Motor neuron (in vitro differentiated cells): ENCODE measurements around the gene SLC25A42. TPM values are rescaled to one million over a fixed set of nuclear protein-coding genes. Genes with fewer than 3 reads are reported as not detected.

Experiments used
- ATAC-seq, 8 experiments: fragments of 200-7000 bp; cut with Tn5 transposase; replicated peaks in 6 of 8; 2 replicates each; pipeline ENCODE4 v1.8.0; 2021; ENCODE audit warnings: mild to moderate bottlenecking in 8 of 8, moderate library complexity in 8 of 8
- H3K27ac ChIP-seq, 2 donors: fragments of 250-450 bp; sonication (Bioruptor Pico); 2 replicates each; pipeline ENCODE4 v1.9.0; 2021; ENCODE audit warnings: antibody characterized with exemption in 2 of 2, mild to moderate bottlenecking in 2 of 2, moderate library complexity in 1 of 2
- H3K4me1 ChIP-seq, 2 donors: fragments of 250-450 bp; sonication (Bioruptor Pico); replicated peaks in 1 of 2; 2 replicates each; pipeline ENCODE4 v1.6.1; 2021; ENCODE audit warnings: antibody characterized with exemption in 2 of 2, mild to moderate bottlenecking in 2 of 2, moderate library complexity in 1 of 2
- H3K4me3 ChIP-seq, 5 donors: fragments of 250-450 bp; sonication (Bioruptor Pico); 2 replicates each; pipeline ENCODE4 v1.9.0; 2021; ENCODE audit warnings: antibody characterized with exemption in 5 of 5, mild to moderate bottlenecking in 5 of 5, moderate library complexity in 4 of 5
- WGBS, 10 experiments: fragments of 450-650 bp; shearing (Covaris generic); methylation state at CpG; one replicate each; pipeline ENCODE4 v1.0.0; 2022; 5-methylcytosine and 5-hydroxymethylcytosine counted together
- in situ Hi-C, 9 experiments: fragments of 400-800 bp; cut with MboI; loops; one replicate each; pipeline ENCODE4 v1.15.0; 2021; ENCODE audit warnings: low sequenced_read_pairs in 9 of 9, low pct_unique_long_range_greater_than_20kb in 2 of 9; ENCODE audit not compliant: unreplicated experiment in 9 of 9
- total RNA-seq, 8 experiments: library from RNA; unstranded; fragments of 300-600 nt; gene quantifications; 2 replicates each; pipeline versions ENCODE4 v1.2.3 to v1.2.4, GENCODE V29; 2022

Gene SLC25A42
- total RNA-seq, 8 experiments from 2014 or later: 3.8 to 15.6 (median 7.9) TPM

DNA sequence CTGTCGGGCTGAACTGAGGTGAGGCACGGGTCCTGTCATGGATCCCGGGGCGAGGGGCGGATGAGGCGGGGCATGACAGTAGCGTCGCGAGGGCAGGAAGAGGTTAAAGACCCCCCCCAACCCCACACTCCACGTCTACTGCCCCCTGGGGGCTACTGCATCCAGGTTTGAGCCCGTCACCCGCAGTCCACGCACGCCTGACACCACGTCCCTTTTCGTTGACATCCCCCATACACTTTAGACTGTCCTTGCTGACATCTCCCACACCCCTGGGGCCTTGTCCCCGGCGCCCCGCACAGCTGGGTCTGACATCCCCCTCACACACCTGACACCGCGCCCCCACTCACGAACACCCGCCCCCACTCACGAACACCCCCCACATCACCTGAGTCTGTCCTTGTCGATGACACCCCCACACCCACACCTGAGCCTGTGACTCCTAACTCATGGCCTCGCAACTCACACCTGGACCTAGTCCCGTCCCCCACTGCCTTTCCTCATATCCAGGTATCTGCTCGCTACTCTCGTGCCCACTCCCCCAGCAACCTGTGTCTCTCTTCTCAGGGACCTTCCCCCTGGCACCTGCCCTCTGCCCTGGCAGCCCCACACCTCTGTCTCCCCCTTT lies 416 bp downstream of the SLC25A42 start:
- in situ Hi-C loops: no loop called here

DNA sequence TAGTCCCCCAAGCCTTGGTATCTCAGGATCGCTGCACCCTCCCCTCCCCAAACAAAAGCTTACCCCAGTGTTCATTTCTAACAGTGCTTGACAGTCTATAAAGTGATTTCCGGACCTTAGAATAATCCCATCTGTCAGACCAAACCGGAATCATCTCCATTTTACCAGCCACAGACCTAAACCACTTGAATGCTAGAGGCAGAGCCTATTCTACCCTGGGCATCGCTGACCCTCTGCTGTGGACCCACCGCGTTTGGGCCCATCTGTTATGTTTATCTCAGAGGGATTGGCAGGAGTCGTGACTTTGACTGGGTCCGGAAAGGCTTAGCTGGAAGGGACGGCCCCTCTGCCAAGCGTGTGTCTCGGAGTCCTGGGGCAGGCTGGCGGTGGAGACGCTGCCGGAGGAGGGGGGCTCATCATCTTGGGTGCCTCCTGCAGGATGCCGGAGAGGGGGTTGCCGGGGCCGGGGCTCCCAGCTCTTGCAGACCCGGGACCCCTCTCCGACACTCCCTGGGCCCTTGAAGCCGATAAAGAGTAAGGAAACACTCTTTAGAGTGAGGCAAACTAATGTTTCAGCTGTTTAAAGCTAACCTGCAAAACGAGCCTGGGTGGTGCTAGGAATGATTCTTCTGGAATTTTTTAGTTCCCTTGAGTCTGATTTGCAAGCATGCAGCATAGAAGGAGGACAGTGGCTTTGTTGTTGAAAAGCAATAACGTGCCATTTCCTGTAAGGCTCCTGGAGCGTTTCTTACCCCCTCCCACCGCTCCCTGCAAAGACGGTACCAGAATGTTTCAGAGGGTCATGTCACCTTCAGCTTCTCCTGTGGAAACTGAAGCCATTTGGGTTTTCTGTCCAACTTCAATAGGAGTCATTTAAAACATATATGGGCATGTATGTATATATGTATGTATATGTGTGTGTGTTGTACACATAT lies 1.3 kb downstream of the SLC25A42 start:
- H3K27ac ChIP-seq: peak overlapping the region; percentile 81 to 82
- peaks cover 9 to 14% of the 10 kb centered on the region in 2 donors for H3K4me1 ChIP-seq
- 0 to 33% (median 0%) methylated on average over 1 to 7 of the region's 25 CpGs; no CpG with 5 or more reads in 5 of the 10 experiments for WGBS, 10 experiments
- no peak for ATAC-seq
- H3K4me3 ChIP-seq: peak overlapping the region; percentile 62 to 88 (median 75)
- in situ Hi-C loops: no loop called here

More for the DNA sequence above, 416 bp downstream of the SLC25A42 start:
- WGBS, 10 experiments: 18% methylated on average over 3 of the region's 29 CpGs; no CpG with 5 or more reads in 9 of the 10 experiments
- H3K27ac ChIP-seq: peak overlapping the region; percentile 81 to 82
- peaks cover 9 to 14% of the 10 kb centered on the region in 2 donors for H3K4me1 ChIP-seq
- H3K4me3 ChIP-seq: peak overlapping the region; percentile 62 to 88 (median 75)
- peak in 5 of 8 experiments; percentile 23 to 39 (median 32) for ATAC-seq

DNA sequence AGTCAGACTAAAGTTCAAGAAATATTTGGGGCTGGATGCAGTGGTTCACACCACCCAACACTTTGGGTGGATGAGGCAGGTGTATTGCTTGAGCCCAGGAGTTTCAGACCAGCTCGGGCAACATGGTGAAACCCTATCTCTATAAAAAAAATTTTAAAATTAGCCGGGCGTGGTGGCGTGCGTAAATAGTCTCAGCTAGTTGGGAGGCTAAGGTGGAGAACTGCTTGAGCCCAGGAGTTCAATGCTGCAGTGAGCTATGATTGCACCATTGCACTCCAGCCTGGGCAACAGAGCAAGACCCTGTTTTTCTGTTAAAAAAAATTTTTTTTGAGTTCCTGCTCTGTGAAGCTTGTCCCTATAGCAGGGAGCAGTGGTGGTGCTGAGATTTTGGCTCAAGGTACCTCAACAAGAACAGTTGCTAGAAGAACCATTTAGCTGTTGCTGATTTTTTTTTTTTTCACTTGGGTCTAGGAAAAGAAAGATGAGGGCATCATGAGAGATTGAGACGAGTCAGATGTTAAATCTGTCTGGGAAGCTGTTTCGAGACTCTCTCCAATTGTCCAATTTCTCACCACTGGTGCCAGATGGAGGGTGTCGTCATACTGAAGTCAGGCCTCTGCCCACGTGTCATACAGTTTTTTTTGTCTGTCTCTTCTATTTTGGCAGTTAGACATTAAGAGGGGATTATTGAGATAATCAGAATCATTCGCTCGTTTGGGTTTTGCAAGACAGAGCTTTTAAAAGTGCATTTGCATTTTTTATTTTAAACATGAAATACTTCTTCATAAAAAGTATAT lies 3.7 kb downstream of the SLC25A42 start:
- in situ Hi-C loops: no loop called here
- Histone ChIP-seq H3K4me3 (no peak overlapping the region), H3K27ac (no peak overlapping the region), H3K4me1 (peaks cover 9% of the 10 kb centered on the region in 2 donors)
- ATAC-seq: no peak
- WGBS, 10 experiments: 34 to 100% (median 83%) methylated on average over 1 to 11 of the region's 11 CpGs; no CpG with 5 or more reads in 2 of the 10 experiments

DNA sequence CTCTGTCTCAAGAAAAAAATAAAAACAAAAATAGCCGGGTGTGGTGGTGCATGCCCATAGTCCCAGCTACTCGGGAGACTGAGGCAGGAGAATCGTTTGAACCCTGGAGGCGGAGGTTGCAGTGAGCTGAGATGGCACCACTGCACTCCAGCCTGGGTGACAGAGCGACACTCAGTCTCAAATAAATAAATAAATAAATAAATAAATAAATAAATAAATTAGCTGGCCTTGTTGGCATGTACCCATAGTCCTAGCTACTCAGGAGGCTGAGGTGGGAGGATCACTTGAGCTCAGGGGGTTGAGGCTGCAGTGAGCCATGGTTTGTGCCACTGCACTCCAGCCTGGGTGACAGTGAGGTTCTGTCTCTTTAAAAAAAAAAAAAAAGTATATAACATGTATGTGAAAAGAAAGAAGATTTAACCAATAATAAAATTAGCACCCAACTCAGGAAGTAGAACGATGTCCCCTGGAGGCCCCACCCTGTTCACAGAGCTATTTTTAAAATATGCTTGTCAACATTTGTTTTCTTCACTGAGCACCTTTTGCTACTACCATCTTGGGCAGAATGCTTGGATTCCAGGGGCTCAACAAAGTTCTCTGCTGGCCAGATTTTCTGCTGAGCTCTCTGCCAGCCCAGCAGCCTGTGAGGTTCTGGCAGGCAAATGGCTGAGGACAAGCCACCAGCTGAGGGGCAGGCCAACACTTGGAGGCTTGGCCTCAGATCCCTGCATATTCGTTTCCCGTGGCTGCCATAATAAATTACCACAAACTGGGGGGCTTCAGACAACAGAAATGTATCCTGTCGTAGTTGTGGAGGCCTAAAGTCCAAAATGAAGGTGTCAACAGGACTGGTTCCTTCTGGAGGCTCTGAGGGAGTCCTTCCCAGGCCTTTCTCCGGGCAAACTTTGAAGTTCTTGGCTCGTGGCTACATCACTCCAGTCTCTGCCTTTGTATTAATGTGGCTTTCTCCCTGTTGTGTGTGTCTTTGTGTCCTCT lies 5.2 kb downstream of the SLC25A42 start:
- WGBS, 10 experiments: 22 to 100% (median 59%) methylated on average over 1 to 7 of the region's 11 CpGs; no CpG with 5 or more reads in 1 of the 10 experiments
- ATAC-seq: peak in 1 of 8 experiments; percentile 22
- H3K27ac ChIP-seq: no peak overlapping the region

GRCh38 chr19:19071897-19072296 lies 8.1 kb downstream of the SLC25A42 start:
- Histone ChIP-seq H3K27ac (no peak overlapping the region), H3K4me3 (no peak overlapping the region), H3K4me1 (no peaks in the 10 kb centered on the region)
- WGBS, 10 experiments: 70 to 100% (median 82%) methylated on average over 1 to 6 of the region's 8 CpGs; no CpG with 5 or more reads in 1 of the 10 experiments
- no peak for ATAC-seq
- in situ Hi-C loops: no loop called here

More for the DNA sequence above, 5.2 kb downstream of the SLC25A42 start:
- in situ Hi-C loops: no loop called here
- H3K4me3 ChIP-seq: no peak overlapping the region
- H3K4me1 ChIP-seq: peaks cover 3 to 4% of the 10 kb centered on the region in 2 donors

- H3K27ac ChIP-seq: no peak overlapping the region
- ATAC-seq: peak in 1 of 8 experiments; percentile 55
- no peak overlapping the region for H3K4me3 ChIP-seq
- no peaks in the 10 kb centered on the region for H3K4me1 ChIP-seq
- in situ Hi-C loops: no loop called here
- WGBS, 10 experiments: 56 to 79% (median 67%) methylated on average over 3 to 9 of the region's 13 CpGs; no CpG with 5 or more reads in 3 of the 10 experiments
These were observed 10.5 kb downstream of the SLC25A42 start for GRCh38 chr19:19074196-19074882.

DNA sequence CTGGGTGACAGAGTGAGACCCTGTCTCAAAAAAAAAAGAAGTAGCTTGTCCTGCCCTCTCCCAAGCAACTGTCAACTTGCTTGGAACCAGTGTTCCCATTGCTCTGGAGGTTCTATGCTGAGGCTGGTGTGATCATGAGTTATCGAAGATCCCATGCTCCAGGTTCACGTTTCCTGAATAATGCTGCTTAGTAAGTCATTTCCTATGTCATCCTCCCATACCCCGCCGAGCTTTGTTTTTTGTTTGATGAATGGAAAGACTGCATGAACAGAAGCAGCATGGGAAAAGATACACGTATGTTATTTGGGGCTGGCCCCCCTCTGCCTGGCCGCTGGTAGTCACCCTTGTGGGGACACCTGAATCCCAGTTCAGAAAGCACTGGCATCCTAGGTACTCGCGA lies 11.3 kb downstream of the SLC25A42 start:
- WGBS, 10 experiments: 20 to 100% (median 85%) methylated on average over 1 to 7 of the region's 8 CpGs; no CpG with 5 or more reads in 1 of the 10 experiments
- in situ Hi-C loops: no loop called here
- ATAC-seq: no peak

GRCh38 chr19:19076476-19076875 lies 12.7 kb downstream of the SLC25A42 start:
- no peak overlapping the region for H3K27ac ChIP-seq
- H3K4me3 ChIP-seq: no peak overlapping the region
- peaks cover 1 to 2% of the 10 kb centered on the region in 2 donors for H3K4me1 ChIP-seq
- 43 to 67% methylated on average over 1 of the region's 1 CpG; no CpG with 5 or more reads in 8 of the 10 experiments for WGBS, 10 experiments
- in situ Hi-C loops: no loop called here
- peak in 1 of 8 experiments; percentile 67 for ATAC-seq

More for the DNA sequence above, 11.3 kb downstream of the SLC25A42 start:
- Histone ChIP-seq H3K27ac (no peak overlapping the region), H3K4me1 (no peaks in the 10 kb centered on the region), H3K4me3 (no peak overlapping the region)

DNA sequence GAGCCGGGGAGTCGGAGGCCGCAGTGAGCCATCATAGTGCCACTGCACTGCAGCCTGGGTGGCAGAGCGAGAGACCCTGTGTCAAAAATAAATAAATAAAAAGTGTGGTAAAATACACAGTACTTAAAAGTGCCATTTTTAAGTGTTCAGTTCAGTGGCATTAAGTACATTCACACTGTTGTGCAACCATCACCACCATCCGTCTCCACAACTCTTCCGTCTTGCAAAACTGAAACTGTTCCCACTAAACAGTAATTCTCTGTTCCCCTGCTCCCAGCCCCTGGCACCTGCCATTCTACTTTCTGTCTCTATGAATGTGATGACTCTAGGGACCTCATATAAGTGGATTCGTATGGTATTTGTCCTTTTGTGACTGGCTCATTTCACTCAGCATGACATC lies 13.3 kb downstream of the SLC25A42 start:
- H3K27ac ChIP-seq: no peak overlapping the region
- no peak overlapping the region for H3K4me3 ChIP-seq
- 60 to 100% (median 92%) methylated on average over 1 to 6 of the region's 7 CpGs; no CpG with 5 or more reads in 4 of the 10 experiments for WGBS, 10 experiments
- in situ Hi-C loops: no loop called here
- ATAC-seq: no peak
- H3K4me1 ChIP-seq: peaks cover 7 to 8% of the 10 kb centered on the region in 2 donors

DNA sequence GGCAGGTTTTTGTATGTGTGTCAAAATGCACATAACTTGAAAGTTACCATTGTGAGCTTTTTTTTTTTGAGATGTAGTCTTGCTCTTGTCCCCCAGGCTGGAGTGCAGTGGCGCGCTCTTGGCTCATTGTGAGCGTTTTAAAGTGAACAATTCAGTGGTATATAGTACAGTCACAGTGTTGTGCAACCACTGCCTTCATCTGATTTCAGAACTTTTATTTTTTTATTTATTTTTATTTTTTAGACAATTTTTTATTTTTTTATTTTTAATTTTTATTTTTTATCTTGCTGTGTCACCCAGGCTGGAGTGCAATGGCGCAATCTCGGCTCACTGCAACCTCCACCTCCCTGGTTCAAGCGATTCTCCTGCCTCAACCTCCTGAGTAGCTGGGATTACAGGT lies 15.0 kb downstream of the SLC25A42 start:
- in situ Hi-C loops: no loop called here
- 80 to 100% (median 93%) methylated on average over 1 to 6 of the region's 6 CpGs for WGBS, 10 experiments
- no peak for ATAC-seq

DNA sequence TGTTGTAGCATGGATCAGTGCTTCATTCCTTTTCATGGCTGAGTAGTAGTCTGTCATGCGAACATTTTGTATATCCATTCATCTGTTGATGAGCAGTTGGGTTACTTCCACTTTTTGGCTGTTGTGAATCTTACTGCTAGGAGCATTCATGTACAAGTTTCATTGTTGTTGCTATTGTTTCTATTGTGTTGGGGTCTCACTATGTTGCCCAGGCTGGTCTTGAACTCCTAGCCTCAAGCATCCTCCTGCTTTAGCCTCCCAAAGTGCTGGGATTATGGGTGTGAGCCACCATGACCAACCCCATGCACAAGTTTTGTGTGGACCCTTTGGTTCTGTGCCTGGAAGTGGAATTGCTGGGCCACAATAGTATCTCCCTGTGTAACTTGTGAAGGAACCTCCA lies 15.8 kb downstream of the SLC25A42 start:
- no peak for ATAC-seq
- H3K4me3 ChIP-seq: no peak overlapping the region
- WGBS, 10 experiments: 80 to 100% (median 94%) methylated on average over 1 of the region's 1 CpG; no CpG with 5 or more reads in 6 of the 10 experiments
- in situ Hi-C loops: no loop called here
- H3K27ac ChIP-seq: no peak overlapping the region
- H3K4me1 ChIP-seq: peaks cover 9% of the 10 kb centered on the region in 2 donors

More for the DNA sequence above, 15.0 kb downstream of the SLC25A42 start:
- Histone ChIP-seq H3K27ac (no peak overlapping the region), H3K4me3 (no peak overlapping the region), H3K4me1 (peaks cover 7 to 9% of the 10 kb centered on the region in 2 donors)
